ENCODE data around the gene PLCB1.

Gene PLCB1

DNA sequence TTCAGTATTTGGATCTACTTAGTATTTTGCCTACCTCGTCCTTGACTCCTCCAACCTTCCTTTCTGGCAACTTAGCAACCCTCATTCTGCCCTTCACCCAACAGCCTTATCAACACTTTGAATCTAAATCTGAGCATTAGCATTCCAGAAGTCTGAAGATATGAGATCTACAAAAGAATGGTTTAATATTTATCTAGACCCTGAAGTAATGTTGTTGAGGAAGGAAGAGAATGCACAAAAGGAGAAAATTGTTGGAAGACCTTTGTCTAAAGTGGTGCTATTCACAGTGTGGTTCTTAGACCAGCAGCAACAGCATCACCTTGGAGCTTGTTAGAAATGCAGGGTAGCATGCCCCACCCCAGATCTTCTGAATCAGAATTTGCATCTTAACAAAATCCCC, 738.6 kb downstream of the PLCB1 start:
- no peak for DNase-seq (ENCODE audit: low spot score)
- Histone ChIP-seq H3K27ac (no peak overlapping the region), H3K4me3 (no peak overlapping the region)
- TF ChIP-seq, protein P1, sequence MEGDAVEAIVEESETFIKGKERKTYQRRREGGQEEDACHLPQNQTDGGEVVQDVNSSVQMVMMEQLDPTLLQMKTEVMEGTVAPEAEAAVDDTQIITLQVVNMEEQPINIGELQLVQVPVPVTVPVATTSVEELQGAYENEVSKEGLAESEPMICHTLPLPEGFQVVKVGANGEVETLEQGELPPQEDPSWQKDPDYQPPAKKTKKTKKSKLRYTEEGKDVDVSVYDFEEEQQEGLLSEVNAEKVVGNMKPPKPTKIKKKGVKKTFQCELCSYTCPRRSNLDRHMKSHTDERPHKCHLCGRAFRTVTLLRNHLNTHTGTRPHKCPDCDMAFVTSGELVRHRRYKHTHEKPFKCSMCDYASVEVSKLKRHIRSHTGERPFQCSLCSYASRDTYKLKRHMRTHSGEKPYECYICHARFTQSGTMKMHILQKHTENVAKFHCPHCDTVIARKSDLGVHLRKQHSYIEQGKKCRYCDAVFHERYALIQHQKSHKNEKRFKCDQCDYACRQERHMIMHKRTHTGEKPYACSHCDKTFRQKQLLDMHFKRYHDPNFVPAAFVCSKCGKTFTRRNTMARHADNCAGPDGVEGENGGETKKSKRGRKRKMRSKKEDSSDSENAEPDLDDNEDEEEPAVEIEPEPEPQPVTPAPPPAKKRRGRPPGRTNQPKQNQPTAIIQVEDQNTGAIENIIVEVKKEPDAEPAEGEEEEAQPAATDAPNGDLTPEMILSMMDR (IDR thresholded peaks at IDR 0.05), result no peak

DNA sequence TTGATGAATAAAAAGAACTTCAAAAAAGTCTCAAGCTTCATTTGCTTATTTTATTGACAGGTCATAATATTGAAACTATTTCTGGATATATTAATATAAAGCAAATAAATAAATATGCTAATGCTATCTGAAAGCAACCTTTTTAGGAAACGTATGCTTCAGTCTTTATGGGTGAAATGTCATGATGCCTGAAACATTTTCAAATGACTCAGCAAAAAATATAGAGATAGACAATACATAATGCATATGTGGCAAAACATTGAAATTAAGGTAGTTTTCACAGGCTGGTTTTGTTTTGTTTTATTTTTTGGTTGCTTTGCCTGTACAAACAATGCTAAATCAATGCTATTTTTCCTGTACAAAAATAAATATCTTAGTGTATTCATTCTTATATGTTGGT, 742.4 kb downstream of the PLCB1 start:
- no peak for DNase-seq (ENCODE audit: low spot score)
- TF ChIP-seq, protein P1 (IDR thresholded peaks at IDR 0.05), result no peak
- Histone ChIP-seq H3K4me3 (no peak overlapping the region), H3K27ac (no peak overlapping the region)

DNA sequence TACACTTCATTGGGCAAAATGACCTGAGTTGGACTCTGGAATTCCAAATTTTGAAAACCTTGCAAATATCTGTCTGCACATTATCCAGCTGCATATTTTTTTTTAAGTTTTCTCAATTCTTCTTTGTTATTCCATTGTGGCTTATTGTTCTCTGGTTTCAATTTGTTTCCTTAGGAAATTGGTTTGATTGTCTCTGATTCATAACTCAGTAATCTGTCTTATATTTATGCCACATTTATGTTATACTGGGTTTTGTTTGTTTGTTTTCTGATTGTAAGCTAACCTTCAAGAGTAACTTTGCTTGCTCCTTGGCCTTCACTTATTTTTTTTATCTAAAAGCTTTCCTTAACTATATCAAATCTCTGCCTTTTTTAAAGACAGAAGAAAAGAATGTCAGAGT, 743.5 kb downstream of the PLCB1 start:
- no peak overlapping the region for H3K27ac ChIP-seq

DNA sequence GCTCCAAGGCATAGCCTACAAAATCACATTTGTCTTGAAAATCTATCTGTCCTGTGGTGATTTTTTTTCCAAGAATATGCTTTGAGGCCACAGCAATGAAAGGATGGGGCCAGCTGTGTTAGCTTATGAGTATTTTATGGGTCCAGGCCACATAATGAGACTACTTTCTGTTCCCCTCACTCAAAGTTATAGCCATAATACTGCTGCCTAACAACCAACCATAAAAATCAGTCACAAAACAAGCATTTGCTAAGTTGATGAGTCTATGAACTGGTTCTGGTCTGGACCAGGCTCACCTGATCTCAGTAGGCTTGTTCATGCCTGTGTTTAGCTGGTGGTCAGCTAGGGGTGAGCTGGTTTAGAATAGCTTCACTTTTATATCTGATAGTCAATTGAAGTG, 744.3 kb downstream of the PLCB1 start:
- TF ChIP-seq, protein P1 (IDR thresholded peaks at IDR 0.05), result no peak

More for the DNA sequence above, 743.5 kb downstream of the PLCB1 start:
- no peak for DNase-seq (ENCODE audit: low spot score)
- TF ChIP-seq, protein P1 (IDR thresholded peaks at IDR 0.05), result no peak
- H3K4me3 ChIP-seq, result no peak overlapping the region

DNA sequence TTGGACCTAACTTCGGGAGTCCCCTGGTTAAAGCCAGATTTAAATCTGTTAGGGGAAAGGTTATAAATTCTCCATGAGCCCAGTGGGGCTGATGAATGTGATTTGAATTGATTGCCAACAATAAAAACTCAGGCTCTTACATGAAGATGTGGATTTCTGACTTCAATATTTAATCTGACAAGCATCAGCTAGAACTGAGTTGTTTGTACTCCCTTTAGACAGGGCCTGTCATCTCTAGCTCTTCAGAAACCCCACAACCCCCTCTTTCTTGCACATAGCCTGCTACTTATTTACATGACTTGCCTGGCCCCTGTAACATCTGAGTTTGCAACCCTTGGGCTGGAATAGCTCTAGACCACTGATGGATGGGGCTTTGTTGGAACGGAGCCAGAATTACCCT, 745.2 kb downstream of the PLCB1 start:
- TF ChIP-seq, protein P1 (IDR thresholded peaks at IDR 0.05), result no peak
- DNase-seq (ENCODE audit: low spot score), result no peak
- Histone ChIP-seq H3K4me3 (no peak overlapping the region), H3K27ac (no peak overlapping the region)

More for the DNA sequence above, 744.3 kb downstream of the PLCB1 start:
- no peak overlapping the region for H3K4me3 ChIP-seq
- H3K27ac ChIP-seq, result no peak overlapping the region
- DNase-seq (ENCODE audit: low spot score), result no peak

DNA sequence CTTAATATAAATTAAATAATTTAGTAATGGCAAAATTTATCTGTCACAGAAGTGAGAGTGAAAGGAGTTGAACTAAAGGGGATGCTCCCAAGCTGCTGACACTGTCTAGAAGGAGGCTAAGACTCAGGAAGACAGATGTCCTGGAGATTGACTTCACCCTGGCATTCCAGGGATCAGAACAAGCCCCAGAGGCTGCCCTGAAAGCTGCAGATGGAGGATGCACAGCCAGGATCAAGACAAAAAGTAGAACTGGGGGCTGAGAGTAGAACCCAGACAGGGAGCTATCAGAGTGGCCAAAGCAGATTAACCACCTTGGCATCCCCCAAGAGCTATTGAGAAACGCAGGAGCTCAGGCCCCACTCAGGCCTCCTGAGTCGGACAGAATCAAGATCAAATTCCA, 747.6 kb downstream of the PLCB1 start:
- TF ChIP-seq, protein P1 (IDR thresholded peaks at IDR 0.05), result no peak
- H3K27ac ChIP-seq, result no peak overlapping the region
- no peak for DNase-seq (ENCODE audit: low spot score)

DNA sequence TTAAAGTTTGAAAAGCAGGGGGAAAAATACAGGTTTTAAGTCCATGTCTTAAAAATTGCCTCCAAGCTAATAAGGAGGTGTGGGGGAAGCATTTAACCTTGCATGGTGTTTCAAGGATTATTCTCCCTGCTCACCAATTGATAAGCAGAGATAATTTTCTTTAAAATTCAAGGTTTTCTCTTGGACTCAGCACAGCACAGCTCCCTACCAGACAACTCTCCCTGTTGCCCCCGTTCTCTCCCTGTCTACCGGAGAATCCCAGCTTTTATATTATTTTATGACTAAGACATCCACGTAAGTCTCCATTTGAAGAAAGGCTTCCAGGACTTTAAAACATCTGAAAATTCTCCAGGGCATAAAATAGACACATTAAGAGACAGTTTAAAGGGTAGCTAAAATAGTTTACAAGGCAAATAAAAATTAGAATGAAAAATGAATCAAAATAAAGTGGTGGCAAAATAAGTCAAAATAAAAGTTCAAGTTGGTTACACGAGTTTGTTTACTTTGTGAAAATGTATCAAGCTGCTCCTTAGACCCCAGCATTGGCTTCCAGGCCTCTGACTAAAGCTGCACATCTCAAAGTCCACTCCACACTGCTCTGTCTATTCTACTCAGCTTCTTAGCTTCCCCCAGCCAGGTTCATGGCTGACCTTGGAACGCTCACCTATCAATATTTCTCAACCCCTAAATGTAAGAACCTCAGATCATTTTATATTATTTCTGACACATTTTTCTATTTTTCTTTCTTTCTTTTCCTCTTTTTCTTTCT, 748.2 kb downstream of the PLCB1 start:
- no peak for DNase-seq (ENCODE audit: low spot score)
- TF ChIP-seq, protein P1 (IDR thresholded peaks at IDR 0.05), result no peak
- H3K4me3 ChIP-seq, result no peak overlapping the region
- no peak overlapping the region for H3K27ac ChIP-seq

More for the DNA sequence above, 747.6 kb downstream of the PLCB1 start:
- H3K4me3 ChIP-seq, result no peak overlapping the region
